Loucy (cell line): ENCODE results near the gene NMU.

ENCODE experiments used
- H2AFZ ChIP-seq: fragments of 200-600 bp; sonication (generic); 2 replicates; pipeline ENCODE4 v1.6.0; 2016; ENCODE audit warnings: antibody characterized with exemption, mild to moderate bottlenecking, low read length, moderate library complexity
- H3F3A ChIP-seq: fragments of 200-600 bp; 2 replicates; pipeline ENCODE4 v1.6.0; 2016; ENCODE audit warnings: antibody characterized with exemption, low read depth, mild to moderate bottlenecking
- H3K27me3 ChIP-seq: fragments of 200-600 bp; sonication (generic); 2 replicates; pipeline ENCODE4 v1.6.1; 2014; ENCODE audit warnings: low read length, mild to moderate bottlenecking; ENCODE audit not compliant: insufficient read depth, poor library complexity, severe bottlenecking
- H3K36me3 ChIP-seq: fragments of 200-600 bp; sonication (generic); 2 replicates; pipeline ENCODE4 v1.6.1; 2016; ENCODE audit warnings: low read length; ENCODE audit not compliant: insufficient read depth
- H3K4me1 ChIP-seq: fragments of 200-600 bp; sonication (generic); 2 replicates; pipeline ENCODE4 v1.5.1; 2014; ENCODE audit warnings: low read length, mild to moderate bottlenecking; ENCODE audit not compliant: insufficient read depth, poor library complexity, severe bottlenecking
- H3K4me2 ChIP-seq: fragments of 200-600 bp; sonication (generic); 2 replicates; pipeline ENCODE4 v1.6.0; 2014; ENCODE audit warnings: antibody characterized with exemption, low read length, low read depth, mild to moderate bottlenecking; ENCODE audit not compliant: poor library complexity, severe bottlenecking
- H3K4me3 ChIP-seq: fragments of 200-600 bp; sonication (generic); 2 replicates; pipeline ENCODE4 v1.5.1; 2014; ENCODE audit warnings: low read length, mild to moderate bottlenecking, mixed read lengths; ENCODE audit not compliant: poor library complexity, severe bottlenecking
- H3K79me2 ChIP-seq: fragments of 200-600 bp; sonication (generic); 2 replicates; pipeline ENCODE4 v1.6.1; 2014; ENCODE audit warnings: low read length; ENCODE audit not compliant: insufficient read depth
- H3K9ac ChIP-seq: fragments of 200-600 bp; sonication (generic); 2 replicates; pipeline ENCODE4 v1.6.0; 2014; ENCODE audit warnings: mild to moderate bottlenecking, low read depth, low read length, moderate library complexity; ENCODE audit not compliant: poor library complexity, severe bottlenecking
- H3K9me2 ChIP-seq: fragments of 200-600 bp; sonication (generic); replicated peaks from 2 replicates; pipeline ENCODE4 v1.6.1; 2016; ENCODE audit warnings: low read depth, low read length, mixed read lengths
- H3K9me3 ChIP-seq: fragments of 200-600 bp; sonication (generic); 2 replicates; pipeline ENCODE4 v1.6.1; 2014; ENCODE audit warnings: mild to moderate bottlenecking, antibody characterized with exemption, low read length, low read depth; ENCODE audit not compliant: insufficient read depth
- H4K20me1 ChIP-seq: fragments of 200-600 bp; sonication (generic); 2 replicates; pipeline ENCODE4 v1.6.0; 2014; ENCODE audit warnings: antibody characterized with exemption, low read length, mild to moderate bottlenecking; ENCODE audit not compliant: insufficient read depth, poor library complexity, severe bottlenecking
- CTCF ChIP-seq: fragments of 200-600 bp; sonication (generic); conservative IDR thresholded peaks from 2 replicates; pipeline ENCODE4 v1.5.1; 2014; ENCODE audit warnings: mild to moderate bottlenecking, antibody characterized with exemption, low read length
- EZH2phosphoT487 ChIP-seq: fragments of 200-600 bp; IDR thresholded peaks from 2 replicates; pipeline ENCODE4 v1.6.1; 2018; ENCODE audit warnings: antibody characterized with exemption, mild to moderate bottlenecking, moderate library complexity, borderline replicate concordance

The NMU gene

GRCh38 chr4:55547918-55548317 is 88.2 kb downstream of the NMU start:
- Histone ChIP-seq H3K36me3 (no peaks in the 10 kb centered on the region), H3K4me2 (peak overlapping the region; percentile 95), H3K27me3 (no peaks in the 10 kb centered on the region), H3K9ac (no peak overlapping the region), H4K20me1 (no peaks in the 10 kb centered on the region), H3K4me1 (peaks cover 22% of the 10 kb centered on the region), H3K4me3 (peak overlapping the region; percentile 93), H3K79me2 (no peaks in the 10 kb centered on the region), H3K9me3 (no peaks in the 10 kb centered on the region), H3K9me2 (no peaks in the 10 kb centered on the region), H3F3A (peaks cover 6% of the 10 kb centered on the region), H2AFZ (no peak overlapping the region)
- TF ChIP-seq CTCF (no peak), EZH2phosphoT487 (no peak)

DNA sequence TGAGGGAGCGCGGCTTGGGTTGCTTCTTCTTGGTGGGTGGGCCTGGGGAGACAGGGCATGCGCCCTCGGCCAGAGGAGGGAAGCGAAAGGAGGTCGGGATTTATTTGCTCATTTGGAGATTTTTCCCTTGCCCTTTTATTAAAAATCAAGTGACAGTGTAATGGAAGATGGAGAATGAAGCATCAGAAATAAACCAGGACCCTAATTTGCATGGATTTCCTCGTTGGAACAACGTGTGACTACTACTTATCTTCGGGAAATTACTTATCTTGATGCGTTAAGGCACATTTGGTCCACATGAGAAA is 88.7 kb downstream of the NMU start:
- TF ChIP-seq CTCF (no peak), EZH2phosphoT487 (no peak)
- Histone ChIP-seq H3K4me1 (peaks cover 22% of the 10 kb centered on the region), H3K36me3 (no peaks in the 10 kb centered on the region), H4K20me1 (no peaks in the 10 kb centered on the region), H3K9me3 (no peaks in the 10 kb centered on the region), H3K4me2 (peak overlapping the region; percentile 95), H3K79me2 (no peaks in the 10 kb centered on the region), H2AFZ (peak overlapping the region; percentile 89), H3K4me3 (peak overlapping the region; percentile 93), H3K27me3 (no peaks in the 10 kb centered on the region), H3F3A (peaks cover 6% of the 10 kb centered on the region), H3K9ac (peak overlapping the region; percentile 77), H3K9me2 (no peaks in the 10 kb centered on the region)

- H3K36me3 ChIP-seq, result no peaks in the 10 kb centered on the region
- no peaks in the 10 kb centered on the region for H3K9me2 ChIP-seq
- H3K9ac ChIP-seq, result peak within 1 kb of the TSS; percentile 77
- H2AFZ ChIP-seq, result peak within 1 kb of the TSS; percentile 91
- H4K20me1 ChIP-seq, result no peaks in the 10 kb centered on the region
- no peaks in the 10 kb centered on the region for H3K27me3 ChIP-seq
- peak within 1 kb of the TSS; percentile 93 for H3K4me3 ChIP-seq
- peak within 1 kb of the TSS; percentile 95 for H3K4me2 ChIP-seq
- H3K79me2 ChIP-seq, result no peaks in the 10 kb centered on the region
- no peaks in the 10 kb centered on the region for H3K9me3 ChIP-seq
- TF ChIP-seq CTCF (peak; percentile 45), EZH2phosphoT487 (no peak)
- peaks cover 6% of the 10 kb centered on the region for H3F3A ChIP-seq
- H3K4me1 ChIP-seq, result peaks cover 22% of the 10 kb centered on the region
These were observed 89.2 kb downstream of the NMU start, which contains the start of gene CLOCK for GRCh38 chr4:55546756-55547465. Gene CLOCK (minus strand): TSS chr4:55546909. CDS start chr4:55482785, 64,124 bp downstream.
